Measurements from ENCODE around the gene FRMD4B.
A peak's percentile ranks its signal among the peaks of the same experiment; 100 is the strongest.

FRMD4B gene

DNA sequence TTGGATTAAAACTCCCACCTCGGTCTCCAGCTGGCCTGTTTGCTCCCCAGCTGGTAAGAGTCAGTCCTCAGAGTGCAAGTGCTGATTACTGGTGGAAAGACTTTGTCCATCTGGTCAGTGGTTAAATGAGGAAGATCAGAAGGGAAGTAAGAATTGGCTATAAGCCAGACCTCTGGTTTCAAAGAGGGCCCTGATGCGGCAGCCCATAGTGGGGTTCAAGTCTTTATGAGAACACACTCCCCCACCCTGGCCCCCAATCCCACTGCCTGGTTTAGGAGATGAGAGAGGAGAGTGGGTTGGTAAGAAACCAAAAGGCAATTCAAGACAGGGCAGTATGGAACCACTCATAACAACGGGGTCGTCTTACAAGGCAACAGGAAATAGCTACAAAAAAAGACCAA lies 65.0 kb downstream of the FRMD4B start:
- TF ChIP-seq, protein P1, sequence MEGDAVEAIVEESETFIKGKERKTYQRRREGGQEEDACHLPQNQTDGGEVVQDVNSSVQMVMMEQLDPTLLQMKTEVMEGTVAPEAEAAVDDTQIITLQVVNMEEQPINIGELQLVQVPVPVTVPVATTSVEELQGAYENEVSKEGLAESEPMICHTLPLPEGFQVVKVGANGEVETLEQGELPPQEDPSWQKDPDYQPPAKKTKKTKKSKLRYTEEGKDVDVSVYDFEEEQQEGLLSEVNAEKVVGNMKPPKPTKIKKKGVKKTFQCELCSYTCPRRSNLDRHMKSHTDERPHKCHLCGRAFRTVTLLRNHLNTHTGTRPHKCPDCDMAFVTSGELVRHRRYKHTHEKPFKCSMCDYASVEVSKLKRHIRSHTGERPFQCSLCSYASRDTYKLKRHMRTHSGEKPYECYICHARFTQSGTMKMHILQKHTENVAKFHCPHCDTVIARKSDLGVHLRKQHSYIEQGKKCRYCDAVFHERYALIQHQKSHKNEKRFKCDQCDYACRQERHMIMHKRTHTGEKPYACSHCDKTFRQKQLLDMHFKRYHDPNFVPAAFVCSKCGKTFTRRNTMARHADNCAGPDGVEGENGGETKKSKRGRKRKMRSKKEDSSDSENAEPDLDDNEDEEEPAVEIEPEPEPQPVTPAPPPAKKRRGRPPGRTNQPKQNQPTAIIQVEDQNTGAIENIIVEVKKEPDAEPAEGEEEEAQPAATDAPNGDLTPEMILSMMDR (IDR thresholded peaks at IDR 0.05), result no peak
- H3K4me3 ChIP-seq (ENCODE audit: low read depth, low read length), result no peak overlapping the region
- no peaks in the 10 kb centered on the region for H3K79me2 ChIP-seq
- no peak overlapping the region for H3K9ac ChIP-seq
- H3K9me3 ChIP-seq (ENCODE audit: control insufficient read depth, low read length), result no peaks in the 10 kb centered on the region
- no peak overlapping the region for H2AFZ ChIP-seq
- H3K27ac ChIP-seq, result peak overlapping the region; percentile 20
- H3K4me2 ChIP-seq (ENCODE audit: low read length), result no peak overlapping the region
- H3K27me3 ChIP-seq (ENCODE audit: control insufficient read depth, insufficient read depth, low read length), result no peaks in the 10 kb centered on the region
- H3K4me1 ChIP-seq, result peaks cover 10% of the 10 kb centered on the region
- H3K36me3 ChIP-seq (ENCODE audit: control insufficient read depth, insufficient read depth, low read length), result no peaks in the 10 kb centered on the region

DNA sequence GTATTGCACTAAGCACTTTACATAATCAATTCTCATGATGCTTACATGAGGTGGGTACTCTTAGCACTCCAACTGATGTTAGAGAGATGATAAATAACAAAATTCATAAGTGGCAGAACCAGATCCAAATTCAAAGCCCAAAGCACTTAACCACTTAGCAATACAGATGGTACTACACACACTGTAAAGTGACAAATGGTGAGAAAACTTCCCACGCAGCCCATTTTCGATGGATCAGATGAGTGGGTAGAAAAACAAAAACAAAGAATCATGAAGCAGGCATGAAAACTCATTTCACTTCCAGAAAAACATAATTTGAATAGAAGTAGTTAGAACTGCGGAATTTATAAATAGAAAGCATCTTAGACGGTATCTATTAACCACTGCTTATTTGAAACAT lies 66.2 kb downstream of the FRMD4B start:
- no peak overlapping the region for H3K4me2 ChIP-seq (ENCODE audit: low read length)
- H3K27ac ChIP-seq, result no peak overlapping the region

DNA sequence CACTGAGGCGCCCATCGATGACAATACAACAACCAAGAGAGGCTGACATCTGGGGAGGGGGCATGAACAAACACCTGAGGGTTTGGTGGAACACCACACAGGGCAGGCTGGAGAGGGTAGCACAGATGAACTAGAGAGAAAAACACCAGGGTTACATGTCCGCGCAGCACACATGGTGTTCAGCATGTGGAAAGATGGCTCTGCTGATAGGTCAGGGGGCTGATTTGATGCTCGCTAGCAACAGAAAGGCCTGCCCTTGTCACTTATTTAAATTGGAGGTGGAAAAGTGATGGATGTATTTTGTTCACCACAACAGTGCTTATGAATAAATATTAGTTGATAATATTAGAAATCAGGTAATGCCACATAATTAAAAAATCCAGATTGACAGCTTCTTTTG lies 67.5 kb downstream of the FRMD4B start:
- Histone ChIP-seq H3K27me3 (ENCODE audit: control insufficient read depth, insufficient read depth, low read length) (no peaks in the 10 kb centered on the region), H2AFZ (no peak overlapping the region), H3K27ac (no peak overlapping the region), H3K4me3 (ENCODE audit: low read depth, low read length) (no peak overlapping the region), H3K4me1 (no peaks in the 10 kb centered on the region), H3K9ac (no peak overlapping the region), H3K4me2 (ENCODE audit: low read length) (no peak overlapping the region), H3K9me3 (ENCODE audit: control insufficient read depth, low read length) (no peaks in the 10 kb centered on the region), H3K36me3 (ENCODE audit: control insufficient read depth, insufficient read depth, low read length) (no peaks in the 10 kb centered on the region), H3K79me2 (no peaks in the 10 kb centered on the region)
- TF ChIP-seq, protein P1 (IDR thresholded peaks at IDR 0.05), result no peak

More for the DNA sequence above, 66.2 kb downstream of the FRMD4B start:
- Histone ChIP-seq H3K27me3 (ENCODE audit: control insufficient read depth, insufficient read depth, low read length) (no peaks in the 10 kb centered on the region), H3K9me3 (ENCODE audit: control insufficient read depth, low read length) (no peaks in the 10 kb centered on the region), H3K4me1 (peaks cover 1% of the 10 kb centered on the region), H3K4me3 (ENCODE audit: low read depth, low read length) (no peak overlapping the region), H3K9ac (no peak overlapping the region), H3K79me2 (no peaks in the 10 kb centered on the region), H2AFZ (no peak overlapping the region), H3K36me3 (ENCODE audit: control insufficient read depth, insufficient read depth, low read length) (no peaks in the 10 kb centered on the region)
- TF ChIP-seq, protein P1 (IDR thresholded peaks at IDR 0.05), result no peak

DNA sequence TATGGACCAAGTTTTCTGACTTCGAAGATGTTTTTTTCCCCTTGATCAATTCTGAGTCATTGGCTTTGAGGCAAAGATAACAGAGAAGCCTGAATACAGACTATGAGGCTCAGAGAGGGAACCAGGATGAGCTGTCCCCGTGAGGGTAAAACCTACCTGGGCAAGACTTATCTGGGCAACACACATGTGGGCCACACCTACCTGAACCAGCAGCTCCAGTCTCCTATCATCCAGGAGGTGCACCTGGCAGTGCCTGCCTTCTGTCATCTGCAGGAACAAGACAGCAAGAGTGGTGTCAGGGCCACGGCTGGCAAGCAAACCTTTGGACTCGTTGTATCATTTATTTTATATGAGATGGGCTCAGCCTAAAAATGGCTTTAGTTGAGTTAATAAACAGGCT lies 72.6 kb downstream of the FRMD4B start:
- Histone ChIP-seq H3K36me3 (ENCODE audit: control insufficient read depth, insufficient read depth, low read length) (no peaks in the 10 kb centered on the region), H2AFZ (no peak overlapping the region), H3K4me3 (ENCODE audit: low read depth, low read length) (no peak overlapping the region), H3K4me2 (ENCODE audit: low read length) (no peak overlapping the region), H3K27ac (no peak overlapping the region), H3K27me3 (ENCODE audit: control insufficient read depth, insufficient read depth, low read length) (no peaks in the 10 kb centered on the region), H3K9me3 (ENCODE audit: control insufficient read depth, low read length) (no peaks in the 10 kb centered on the region), H3K4me1 (no peaks in the 10 kb centered on the region), H3K9ac (no peak overlapping the region), H3K79me2 (no peaks in the 10 kb centered on the region)
- TF ChIP-seq, protein P1 (IDR thresholded peaks at IDR 0.05), result no peak

DNA sequence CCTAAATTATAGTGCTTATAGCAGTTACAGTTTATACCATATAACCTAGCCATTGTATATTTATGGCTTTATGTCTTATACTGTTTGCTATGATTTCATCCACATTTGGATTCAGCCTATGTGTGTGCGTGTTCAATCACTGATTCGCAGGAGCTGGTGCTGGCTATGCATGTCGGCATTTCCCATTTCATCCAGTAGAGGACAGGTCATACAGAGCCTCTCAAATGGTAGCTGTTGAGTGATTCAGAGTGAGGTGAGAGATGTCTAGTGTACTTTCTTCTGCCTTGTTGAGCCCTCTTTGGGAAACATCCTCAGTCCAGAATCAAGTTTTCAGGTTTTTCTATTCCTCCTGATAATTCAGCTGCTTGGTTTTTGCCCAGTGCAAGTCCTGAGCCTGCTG lies 76.1 kb downstream of the FRMD4B start:
- TF ChIP-seq, protein P1 (IDR thresholded peaks at IDR 0.05), result peak; percentile 30
- H3K27me3 ChIP-seq (ENCODE audit: control insufficient read depth, insufficient read depth, low read length), result no peaks in the 10 kb centered on the region
- no peaks in the 10 kb centered on the region for H3K9me3 ChIP-seq (ENCODE audit: control insufficient read depth, low read length)
- no peaks in the 10 kb centered on the region for H3K4me1 ChIP-seq
- no peak overlapping the region for H3K27ac ChIP-seq
- no peak overlapping the region for H2AFZ ChIP-seq
- H3K4me3 ChIP-seq (ENCODE audit: low read depth, low read length), result no peak overlapping the region
- no peak overlapping the region for H3K4me2 ChIP-seq (ENCODE audit: low read length)
- H3K36me3 ChIP-seq (ENCODE audit: control insufficient read depth, insufficient read depth, low read length), result no peaks in the 10 kb centered on the region
- H3K9ac ChIP-seq, result no peak overlapping the region
- no peaks in the 10 kb centered on the region for H3K79me2 ChIP-seq
